Subcutaneous abdominal adipose tissue (tissue), 5 donors: ENCODE data around the gene KRTAP12-4.

ENCODE experiments used
- H3K27ac ChIP-seq: one replicate; pipeline ENCODE4 v1.7.0; 2013; ENCODE audit warnings: low read depth, mild to moderate bottlenecking, inconsistent platforms, low read length, moderate library complexity
- H3K27me3 ChIP-seq, 5 donors: one replicate each; pipeline ENCODE4 v1.7.0; 2013; ENCODE audit warnings: low read length in 5 of 5, inconsistent platforms in 1 of 5; ENCODE audit not compliant: control insufficient read depth in 5 of 5, insufficient read depth in 4 of 5
- H3K36me3 ChIP-seq, 5 donors: one replicate each; pipeline ENCODE4 v1.7.0; 2013; ENCODE audit warnings: low read length in 5 of 5; ENCODE audit not compliant: control insufficient read depth in 5 of 5, insufficient read depth in 5 of 5
- H3K4me1 ChIP-seq, 5 donors: one replicate each; pipeline ENCODE4 v1.7.0; 2013; ENCODE audit warnings: low read length in 5 of 5, mild to moderate bottlenecking in 3 of 5, moderate library complexity in 1 of 5; ENCODE audit not compliant: control insufficient read depth in 5 of 5, insufficient read depth in 5 of 5
- H3K4me3 ChIP-seq, 5 donors: one replicate each; pipeline ENCODE4 v1.7.0; 2013; ENCODE audit warnings: low read length in 5 of 5, low read depth in 1 of 5
- H3K9ac ChIP-seq, 5 donors: one replicate each; pipeline ENCODE4 v1.7.0; 2013; ENCODE audit warnings: low read length in 5 of 5, mild to moderate bottlenecking in 4 of 5, moderate library complexity in 3 of 5
- H3K9me3 ChIP-seq, 5 donors: one replicate each; pipeline ENCODE4 v1.7.0; 2013; ENCODE audit warnings: low read length in 5 of 5; ENCODE audit not compliant: control insufficient read depth in 5 of 5
- donor health status: healthy.
- donor health status: healthy.
- donor health status: healthy.
- donor health status: healthy.
- donor health status: healthy.

KRTAP12-4 gene

GRCh38 chr21:44657635-44658540, 3.4 kb upstream of the KRTAP12-4 start, which contains the start of gene KRTAP12-3:
Gene KRTAP12-3, plus strand, starts transcription at chr21:44657932. Its CDS starts 48 bp downstream, at chr21:44657980.
- no peak within 1 kb of the TSS for H3K27ac ChIP-seq
- no peaks in the 10 kb centered on the region for H3K36me3 ChIP-seq
- H3K27me3 ChIP-seq = peaks cover 4 to 21% (median 14%) of the 10 kb centered on the region in 5 donors
- peak within 1 kb of the TSS in 3 of 5 donors; percentile 10 to 27 (median 24) for H3K4me3 ChIP-seq
- no peak within 1 kb of the TSS for H3K9ac ChIP-seq
- H3K4me1 ChIP-seq = peaks cover 0 to 22% (median 5%) of the 10 kb centered on the region in 5 donors
- H3K9me3 ChIP-seq = peaks cover 0 to 12% (median 11%) of the 10 kb centered on the region in 5 donors

DNA sequence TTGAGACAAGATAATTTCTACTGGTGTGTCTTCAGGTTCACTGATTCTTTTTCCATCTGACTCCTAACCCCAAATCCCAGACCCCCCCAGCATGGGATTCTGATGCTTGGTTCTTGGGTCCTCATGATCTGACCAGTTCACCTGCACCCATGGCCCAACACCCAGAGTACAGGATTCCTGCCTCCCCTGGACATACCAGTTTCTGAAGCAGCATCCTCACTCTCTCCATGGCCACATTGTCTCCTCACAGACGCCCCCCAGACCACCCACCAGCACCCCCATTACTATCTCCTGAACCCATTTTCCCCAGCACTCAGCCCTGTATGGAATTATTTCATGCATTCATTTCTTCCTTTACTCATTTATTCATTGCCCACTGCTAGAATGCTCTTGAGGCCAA, 2.4 kb upstream of the KRTAP12-4 start:
- Histone ChIP-seq H3K27me3 (peaks cover 4 to 21% (median 14%) of the 10 kb centered on the region in 5 donors), H3K4me3 (no peak overlapping the region), H3K9ac (no peak overlapping the region), H3K36me3 (no peaks in the 10 kb centered on the region), H3K27ac (no peak overlapping the region), H3K9me3 (peaks cover 0 to 12% (median 11%) of the 10 kb centered on the region in 5 donors), H3K4me1 (peaks cover 0 to 22% (median 5%) of the 10 kb centered on the region in 5 donors)

GRCh38 chr21:44653656-44654575, 543 bp downstream of the KRTAP12-4 start:
- peaks cover 0 to 12% (median 11%) of the 10 kb centered on the region in 5 donors for H3K9me3 ChIP-seq
- H3K4me3 ChIP-seq = no peak overlapping the region
- H3K4me1 ChIP-seq = peaks cover 0 to 19% (median 5%) of the 10 kb centered on the region in 5 donors
- H3K9ac ChIP-seq = no peak overlapping the region
- no peak overlapping the region for H3K27ac ChIP-seq
- peaks cover under 1 to 25% (median 18%) of the 10 kb centered on the region in 5 donors for H3K27me3 ChIP-seq
- H3K36me3 ChIP-seq = no peaks in the 10 kb centered on the region

DNA sequence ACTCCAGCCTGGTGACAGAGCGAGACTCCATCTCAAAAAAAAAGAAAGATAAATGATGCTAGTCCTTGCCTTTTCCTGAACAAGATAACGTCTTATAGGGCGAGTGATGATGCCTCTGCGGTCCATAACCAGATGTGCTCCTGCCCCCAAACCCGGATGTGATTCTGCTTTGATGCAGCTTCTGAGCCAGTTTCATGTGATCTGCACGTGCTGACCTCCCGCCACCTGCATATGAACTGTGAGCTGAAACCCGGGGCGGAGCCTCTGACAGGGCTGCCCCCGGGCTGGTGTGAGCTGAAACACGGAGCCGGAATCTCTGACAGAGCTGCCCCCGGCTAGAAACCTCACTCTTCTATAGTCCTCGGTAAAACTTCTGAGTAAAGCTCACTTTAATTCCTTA, 1.3 kb downstream of the KRTAP12-4 start:
- Histone ChIP-seq H3K4me3 (no peak overlapping the region), H3K27me3 (peaks cover 0 to 25% (median 16%) of the 10 kb centered on the region in 5 donors), H3K9me3 (peaks cover 0 to 12% (median 11%) of the 10 kb centered on the region in 5 donors), H3K27ac (no peak overlapping the region), H3K4me1 (peaks cover 0 to 11% (median under 1%) of the 10 kb centered on the region in 5 donors), H3K36me3 (no peaks in the 10 kb centered on the region), H3K9ac (no peak overlapping the region)

- Histone ChIP-seq H3K36me3 (no peaks in the 10 kb centered on the region), H3K27me3 (peaks cover 3 to 34% (median 23%) of the 10 kb centered on the region in 5 donors), H3K27ac (no peak overlapping the region), H3K9me3 (peaks cover 0 to 6% (median 5%) of the 10 kb centered on the region in 5 donors), H3K4me1 (no peaks in the 10 kb centered on the region), H3K4me3 (no peak overlapping the region), H3K9ac (no peak overlapping the region)
Observed at GRCh38 chr21:44650973-44651675, 3.3 kb downstream of the KRTAP12-4 start.

- Histone ChIP-seq H3K9ac (no peak overlapping the region), H3K36me3 (no peaks in the 10 kb centered on the region), H3K4me3 (no peak overlapping the region), H3K4me1 (no peaks in the 10 kb centered on the region), H3K9me3 (peaks cover 0 to 3% (median under 1%) of the 10 kb centered on the region in 5 donors), H3K27ac (no peak overlapping the region), H3K27me3 (peaks cover 3 to 34% (median 23%) of the 10 kb centered on the region in 5 donors)
Observed at GRCh38 chr21:44650265-44650972, 4.0 kb downstream of the KRTAP12-4 start.

DNA sequence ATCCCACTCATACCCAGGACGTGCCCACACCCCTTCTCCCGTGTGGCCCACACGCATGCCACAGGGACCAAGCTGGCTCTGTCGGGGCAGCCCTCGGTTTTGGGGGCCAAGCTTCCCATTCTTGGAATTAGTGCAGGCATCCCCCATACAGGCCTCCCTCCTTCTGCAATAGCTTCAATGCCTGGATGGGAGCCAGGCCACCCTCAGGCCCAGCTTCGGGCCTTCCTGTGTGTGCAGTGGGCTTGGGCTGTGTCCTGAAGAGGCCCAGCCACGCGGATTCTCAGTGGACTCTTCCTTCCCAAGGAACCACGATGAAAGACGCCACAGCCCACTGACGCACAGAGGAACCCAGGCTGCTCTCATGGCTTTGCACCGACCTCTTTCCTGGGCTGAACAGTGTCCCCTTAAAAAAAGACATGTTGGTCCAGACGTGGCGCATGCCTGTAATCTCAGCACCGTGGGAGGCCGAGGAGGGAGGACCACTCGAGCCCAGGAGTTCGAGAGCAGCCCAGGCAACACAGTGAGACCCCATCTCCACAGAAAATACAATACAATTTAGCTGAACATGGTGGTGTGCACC, 4.8 kb downstream of the KRTAP12-4 start:
- no peak overlapping the region for H3K27ac ChIP-seq
- no peak overlapping the region for H3K4me3 ChIP-seq
- no peaks in the 10 kb centered on the region for H3K4me1 ChIP-seq
- peaks cover 3 to 32% (median 23%) of the 10 kb centered on the region in 5 donors for H3K27me3 ChIP-seq
- peaks cover 0 to 10% (median 4%) of the 10 kb centered on the region in 5 donors for H3K9me3 ChIP-seq
- H3K9ac ChIP-seq = no peak overlapping the region
- no peaks in the 10 kb centered on the region for H3K36me3 ChIP-seq

DNA sequence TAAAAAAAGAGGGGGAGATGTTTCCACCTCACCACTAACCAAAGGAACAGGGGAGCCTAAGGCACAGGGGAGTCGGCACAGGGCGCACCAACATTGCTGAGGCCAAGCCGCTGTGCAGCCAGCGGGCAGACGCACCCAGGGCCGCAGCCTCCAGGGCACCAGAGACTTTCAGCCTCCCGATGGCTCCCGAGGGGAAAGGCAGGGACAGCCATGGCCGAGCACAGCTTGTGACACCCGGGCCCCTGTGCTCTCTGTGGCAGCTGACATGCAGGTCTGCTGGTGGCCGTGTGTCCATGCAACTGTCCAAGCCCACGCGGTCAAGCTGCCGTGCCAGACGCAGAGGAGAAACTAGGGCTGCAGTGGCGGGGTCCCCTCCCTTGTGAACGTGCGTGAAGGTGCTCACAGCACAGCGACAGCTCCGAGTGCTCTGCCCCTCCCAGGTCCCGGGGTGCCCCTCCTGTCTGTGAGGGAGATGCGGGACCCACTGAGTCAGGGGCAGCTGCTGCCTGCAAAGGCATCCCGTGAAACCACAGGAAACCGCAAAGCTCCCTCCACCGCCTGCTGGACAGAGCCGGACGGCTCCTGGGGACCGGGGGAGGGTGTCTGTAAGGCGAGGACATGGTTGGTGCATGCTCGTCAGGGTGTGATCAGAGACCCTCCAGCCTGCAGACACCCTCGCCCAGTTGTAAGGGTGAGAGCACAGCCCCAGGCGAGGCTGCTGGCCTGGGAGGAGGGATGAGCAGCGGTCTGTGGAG, 5.7 kb downstream of the KRTAP12-4 start:
- Histone ChIP-seq H3K4me3 (no peak overlapping the region), H3K27ac (no peak overlapping the region), H3K27me3 (peaks cover 3 to 29% (median 16%) of the 10 kb centered on the region in 5 donors), H3K9ac (no peak overlapping the region), H3K4me1 (no peaks in the 10 kb centered on the region), H3K9me3 (peaks cover 4 to 18% (median 10%) of the 10 kb centered on the region in 5 donors), H3K36me3 (no peaks in the 10 kb centered on the region)
